Measurements from ENCODE around the gene APC2. TPM values are rescaled to one million over a fixed set of nuclear protein-coding genes. Genes with fewer than 3 reads are reported as not detected.

Gene APC2
- total RNA-seq, 1 experiment from 2014 or later: 1.4 TPM

GRCh38 chr19:1417145-1417544, 32.8 kb upstream of the APC2 start:
- no peak overlapping the region for H3K4me2 ChIP-seq (ENCODE audit: low read length)
- no peaks in the 10 kb centered on the region for H3K27me3 ChIP-seq (ENCODE audit: low read length)
- no TSS peak for BruUV-seq (replicated peaks)
- peaks cover 78% of the 10 kb centered on the region for H3K79me2 ChIP-seq (ENCODE audit: low read length)
- no peak overlapping the region for H2AFZ ChIP-seq (ENCODE audit: low read length)
- H3K4me3 ChIP-seq (ENCODE audit: low read length): no peak overlapping the region
- H3K36me3 ChIP-seq (ENCODE audit: low read depth, low read length): peaks cover 29% of the 10 kb centered on the region; the same call in 1 of the 2 replicates
- no peaks in the 10 kb centered on the region for H3K9me2 ChIP-seq (replicated peaks; ENCODE audit: low read length)
- POLR2A ChIA-PET (ENCODE audit: unreplicated experiment): no interaction called here
- H3F3A ChIP-seq (ENCODE audit: low read length, unreplicated experiment): peaks cover 7% of the 10 kb centered on the region
- CTCF ChIA-PET: no interaction called here
- TF ChIP-seq CTCF (conservative IDR thresholded peaks at IDR 0.05; ENCODE audit: low read depth, low read length): no peak
- TF ChIP-seq EZH2 (IDR thresholded peaks at IDR 0.05; ENCODE audit: low read length, unreplicated experiment): no peak
- no peak for TF ChIP-seq EZH2phosphoT487 (IDR thresholded peaks at IDR 0.05; ENCODE audit: borderline replicate concordance, low read length)
- ATAC-seq (no peak), DNase-seq (no peak)
- H3K9me3 ChIP-seq (ENCODE audit: low read length): no peaks in the 10 kb centered on the region
- peaks cover 20% of the 10 kb centered on the region for H3K4me1 ChIP-seq (ENCODE audit: insufficient read depth, low read length)
- no peak overlapping the region for H3K9ac ChIP-seq (ENCODE audit: low read length)
- H3K27ac ChIP-seq (ENCODE audit: low read length): no peak overlapping the region
- peaks cover 28% of the 10 kb centered on the region; the same call in 1 of the 2 replicates for H4K20me1 ChIP-seq (ENCODE audit: low read length)
- intact Hi-C loops (cut with micrococcal nuclease): no loop called here

DNA sequence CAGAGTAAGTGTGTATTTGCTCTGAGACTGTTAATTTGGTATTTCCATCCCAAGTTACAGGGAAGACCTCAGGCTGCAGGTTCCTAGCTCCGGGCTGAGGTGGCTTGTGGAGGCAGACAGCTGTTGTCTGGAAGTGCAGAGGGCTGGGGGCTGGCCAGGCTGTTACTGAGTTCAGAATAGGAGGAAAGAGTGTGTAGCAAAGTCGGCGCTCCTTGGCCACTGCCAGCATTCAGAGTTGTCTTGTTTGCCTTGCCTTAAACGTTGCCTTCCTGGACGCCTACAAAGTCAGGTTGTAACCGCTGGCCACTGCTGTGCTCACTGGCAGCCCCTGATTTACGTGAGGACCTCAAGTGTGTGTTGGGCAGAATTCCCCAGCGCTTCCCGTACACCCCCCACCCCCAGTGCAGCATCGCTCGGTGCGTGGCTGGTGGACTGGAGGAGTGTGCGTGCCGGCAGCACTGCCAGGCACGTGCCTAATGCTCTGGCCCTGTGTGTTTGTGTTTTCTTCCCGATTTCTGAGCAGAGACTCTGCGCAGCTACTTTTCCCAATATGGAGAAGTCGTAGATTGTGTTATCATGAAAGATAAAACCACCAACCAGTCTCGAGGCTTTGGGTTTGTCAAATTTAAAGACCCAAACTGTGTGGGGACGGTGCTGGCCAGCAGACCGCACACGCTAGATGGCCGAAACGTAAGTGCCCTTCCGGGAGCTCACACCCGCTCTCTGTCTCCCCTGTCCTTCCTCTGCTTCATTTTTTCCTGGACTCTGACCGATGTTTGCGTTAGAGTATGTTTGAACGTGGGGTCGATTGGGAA, 32.0 kb upstream of the APC2 start:
- peaks cover 24% of the 10 kb centered on the region; the same call in 1 of the 2 replicates for H4K20me1 ChIP-seq (ENCODE audit: low read length)
- CTCF ChIA-PET: no interaction called here

More for the DNA sequence above, 32.0 kb upstream of the APC2 start:
- H3K4me1 ChIP-seq (ENCODE audit: insufficient read depth, low read length): peaks cover 20% of the 10 kb centered on the region
- ATAC-seq (no peak), DNase-seq (no peak)
- H3K4me3 ChIP-seq (ENCODE audit: low read length): no peak overlapping the region
- H3K9ac ChIP-seq (ENCODE audit: low read length): no peak overlapping the region
- no peak for TF ChIP-seq CTCF (conservative IDR thresholded peaks at IDR 0.05; ENCODE audit: low read depth, low read length)
- no peak for TF ChIP-seq EZH2phosphoT487 (IDR thresholded peaks at IDR 0.05; ENCODE audit: borderline replicate concordance, low read length)
- no peak for TF ChIP-seq EZH2 (IDR thresholded peaks at IDR 0.05; ENCODE audit: low read length, unreplicated experiment)
- H3K9me3 ChIP-seq (ENCODE audit: low read length): no peaks in the 10 kb centered on the region
- peaks cover 7% of the 10 kb centered on the region for H3F3A ChIP-seq (ENCODE audit: low read length, unreplicated experiment)
- H3K9me2 ChIP-seq (replicated peaks; ENCODE audit: low read length): no peaks in the 10 kb centered on the region
- BruUV-seq (replicated peaks): no TSS peak
- H3K27ac ChIP-seq (ENCODE audit: low read length): no peak overlapping the region
- H3K27me3 ChIP-seq (ENCODE audit: low read length): no peaks in the 10 kb centered on the region
- peaks cover 29% of the 10 kb centered on the region; the same call in 1 of the 2 replicates for H3K36me3 ChIP-seq (ENCODE audit: low read depth, low read length)
- intact Hi-C loops (cut with micrococcal nuclease): no loop called here
- POLR2A ChIA-PET (ENCODE audit: unreplicated experiment): no interaction called here
- no peak overlapping the region for H2AFZ ChIP-seq (ENCODE audit: low read length)
- H3K79me2 ChIP-seq (ENCODE audit: low read length): peaks cover 73% of the 10 kb centered on the region
- no peak overlapping the region for H3K4me2 ChIP-seq (ENCODE audit: low read length)

All from PC-3 (cell line).